HuH-7 (cell line): ENCODE data around the gene IRX4.

ENCODE experiments used
- DNase-seq: peaks from one replicate; pipeline ENCODE4 v3.0.0; 2011; ENCODE audit warnings: low spot score

IRX4 gene

DNA sequence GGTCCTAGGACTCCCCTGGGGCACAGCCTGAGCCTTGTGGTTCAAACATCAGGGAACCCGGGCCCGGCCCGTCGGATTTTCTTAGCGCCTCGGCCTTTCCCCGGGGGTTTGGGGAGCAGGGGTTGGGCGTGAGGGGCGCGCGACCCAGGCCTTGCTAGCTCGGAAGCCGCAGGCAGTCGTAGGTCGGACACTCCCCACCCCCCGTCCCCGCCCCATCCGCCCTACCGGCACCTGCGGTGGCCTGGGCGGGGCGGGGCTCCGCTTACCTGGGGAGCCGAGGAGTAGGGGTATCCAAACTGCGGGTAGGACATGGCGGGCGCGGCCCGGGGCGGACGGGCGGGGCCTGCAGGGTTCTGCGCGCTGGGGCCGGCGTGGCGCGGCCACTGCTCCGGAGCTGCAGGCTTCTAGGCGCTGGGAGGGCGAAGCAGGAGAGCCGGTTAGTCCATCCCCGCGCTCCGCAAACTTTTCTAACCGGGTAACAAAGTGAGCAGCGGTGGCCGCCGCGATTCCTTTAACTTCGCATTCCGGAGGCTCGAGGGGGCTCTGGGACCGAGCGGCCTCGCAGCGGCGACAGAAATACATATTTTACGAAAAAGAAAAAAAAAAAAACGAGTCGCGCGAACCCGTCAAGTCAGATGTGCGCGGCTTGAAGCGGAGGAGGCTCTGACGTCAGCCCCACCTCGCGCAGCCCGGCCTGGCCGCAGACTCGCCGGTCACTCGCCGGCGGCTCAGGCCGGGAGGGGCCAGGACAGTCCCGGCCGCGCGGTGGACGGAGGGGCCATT, at the start of gene IRX4:
Gene IRX4 (minus strand): TSS at position 589 of the 783 bp plus-strand sequence. CDS start 278 bp downstream, at position 311.
- DNase-seq: no peak

DNA sequence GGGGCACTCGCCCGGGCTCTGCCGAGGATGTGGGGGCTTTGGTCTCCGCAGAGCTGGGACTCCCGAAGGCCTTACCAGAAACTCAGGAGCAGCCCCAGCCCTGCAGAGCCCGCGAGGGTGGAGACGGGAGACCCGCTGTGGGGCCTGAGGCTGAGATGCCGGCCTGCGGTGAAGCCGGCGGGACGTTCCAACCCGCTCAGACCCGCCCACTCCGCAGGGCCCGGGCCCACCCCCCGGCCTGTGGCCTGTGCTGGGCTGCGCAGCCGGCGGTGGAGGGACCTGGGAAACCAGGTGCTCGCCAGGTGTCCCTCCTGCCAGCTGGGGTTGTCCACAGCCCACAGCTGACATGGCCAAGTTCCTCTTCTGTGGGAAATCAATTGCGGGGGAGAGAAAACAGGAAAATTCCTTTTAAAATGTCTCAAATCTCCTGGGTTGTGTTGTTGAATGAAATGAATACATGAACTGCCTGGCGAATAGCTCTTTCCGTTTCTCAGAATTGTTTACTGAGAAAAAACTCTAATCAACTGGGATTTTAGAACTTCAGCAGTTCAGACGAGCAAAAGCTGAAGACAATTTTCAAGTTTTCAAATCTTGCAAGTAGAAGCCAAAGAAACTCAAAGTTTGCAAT, 49.0 kb upstream of the IRX4 start:
- no peak for DNase-seq

DNA sequence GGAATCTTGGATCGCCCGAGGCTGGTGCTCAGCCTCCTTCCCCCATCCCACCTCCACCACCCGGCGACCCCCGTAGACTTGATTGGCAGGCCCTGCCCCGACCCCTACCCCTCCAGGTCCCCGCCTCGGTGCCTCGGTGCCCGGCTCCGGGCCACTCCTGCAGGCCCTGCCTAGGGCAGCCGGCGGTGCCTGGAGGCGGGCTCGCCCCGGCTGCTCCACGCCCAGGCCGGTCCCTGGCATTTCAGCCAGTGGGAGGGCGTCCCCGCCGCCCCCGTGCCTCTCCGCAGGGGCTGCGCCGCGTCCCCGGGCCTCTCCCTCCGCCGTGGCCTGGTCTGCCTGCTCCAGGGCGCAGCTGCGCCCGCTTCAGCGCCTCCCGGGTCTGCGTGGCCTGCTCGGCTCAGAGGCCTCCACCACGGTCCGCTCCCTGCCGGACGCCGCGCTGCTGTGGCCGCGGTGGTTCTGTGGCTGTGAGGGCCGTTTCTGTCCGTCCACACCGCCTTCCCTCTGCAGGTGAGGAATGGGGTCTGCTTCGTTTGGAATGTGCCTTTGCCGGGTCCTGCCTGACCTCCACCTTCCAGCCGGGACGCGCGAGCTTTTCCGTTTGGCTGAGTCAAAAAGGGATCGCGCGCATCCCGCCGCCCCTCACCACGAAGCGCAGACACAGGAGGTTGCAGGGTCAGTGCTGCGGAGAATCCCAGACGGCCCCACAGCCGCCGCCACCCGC, 48.3 kb upstream of the IRX4 start:
- no peak for DNase-seq

DNA sequence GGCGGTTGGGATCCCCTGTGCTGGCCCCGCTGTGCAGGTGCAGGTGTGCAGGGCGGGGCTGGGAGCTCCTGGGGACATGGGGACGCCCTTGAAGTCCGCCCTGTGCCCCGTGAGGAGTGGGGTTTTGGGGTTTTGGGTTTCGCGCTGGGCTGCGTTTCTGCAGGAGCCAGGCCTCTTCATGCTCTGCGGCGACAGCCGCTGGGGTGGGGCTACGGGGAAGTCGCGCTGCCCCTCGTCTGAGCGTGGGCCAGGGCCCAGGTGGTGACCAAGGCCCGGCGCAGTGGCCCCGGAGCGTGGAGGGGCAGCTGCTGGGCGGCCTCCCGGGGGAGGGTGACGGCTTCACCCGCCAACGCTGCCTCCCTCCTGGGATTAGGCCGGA, 47.8 kb upstream of the IRX4 start:
- DNase-seq: no peak

DNA sequence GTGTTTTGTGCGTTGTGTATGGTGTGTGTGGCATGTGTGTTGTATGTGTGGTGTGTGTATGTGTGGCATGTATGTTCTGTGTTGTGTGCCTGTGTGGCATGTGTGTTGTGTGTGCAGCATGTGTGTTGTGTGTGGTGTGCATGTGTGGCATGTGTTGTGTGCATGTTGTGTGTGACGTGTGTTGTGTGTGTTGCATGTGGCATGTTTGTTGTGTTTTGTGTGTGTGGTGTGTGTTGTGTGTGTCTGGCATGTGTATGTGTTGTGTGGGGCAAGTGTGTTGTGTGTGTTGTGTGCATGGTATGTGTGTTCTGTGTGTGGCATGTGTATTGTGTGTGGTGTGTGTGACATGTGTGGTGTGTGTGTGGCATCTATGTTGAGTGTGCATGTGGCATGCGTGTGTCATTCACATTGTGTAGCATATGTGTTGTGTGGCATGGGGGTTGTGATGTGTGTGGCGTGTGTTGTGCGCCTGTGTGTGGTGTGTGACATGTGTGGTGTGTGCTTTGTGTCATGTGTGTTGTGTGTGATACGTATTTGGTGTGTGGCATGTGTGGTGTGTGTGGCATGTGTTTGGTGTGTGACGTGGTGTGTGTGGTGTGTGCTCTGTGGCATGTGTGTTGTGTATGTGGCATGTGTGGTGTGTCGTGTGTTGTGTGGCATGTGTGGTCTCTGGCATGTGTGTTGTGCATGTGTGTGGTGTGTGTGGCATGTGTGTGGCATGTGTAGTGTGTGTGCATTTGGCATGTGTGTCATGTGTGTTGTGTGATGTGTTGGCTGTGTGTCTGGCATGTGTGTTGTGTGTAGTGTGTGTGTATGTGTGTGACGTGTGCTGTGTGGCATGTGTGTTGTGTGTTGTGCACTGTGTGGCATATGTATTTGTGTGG, 46.6 kb upstream of the IRX4 start:
- no peak for DNase-seq

DNA sequence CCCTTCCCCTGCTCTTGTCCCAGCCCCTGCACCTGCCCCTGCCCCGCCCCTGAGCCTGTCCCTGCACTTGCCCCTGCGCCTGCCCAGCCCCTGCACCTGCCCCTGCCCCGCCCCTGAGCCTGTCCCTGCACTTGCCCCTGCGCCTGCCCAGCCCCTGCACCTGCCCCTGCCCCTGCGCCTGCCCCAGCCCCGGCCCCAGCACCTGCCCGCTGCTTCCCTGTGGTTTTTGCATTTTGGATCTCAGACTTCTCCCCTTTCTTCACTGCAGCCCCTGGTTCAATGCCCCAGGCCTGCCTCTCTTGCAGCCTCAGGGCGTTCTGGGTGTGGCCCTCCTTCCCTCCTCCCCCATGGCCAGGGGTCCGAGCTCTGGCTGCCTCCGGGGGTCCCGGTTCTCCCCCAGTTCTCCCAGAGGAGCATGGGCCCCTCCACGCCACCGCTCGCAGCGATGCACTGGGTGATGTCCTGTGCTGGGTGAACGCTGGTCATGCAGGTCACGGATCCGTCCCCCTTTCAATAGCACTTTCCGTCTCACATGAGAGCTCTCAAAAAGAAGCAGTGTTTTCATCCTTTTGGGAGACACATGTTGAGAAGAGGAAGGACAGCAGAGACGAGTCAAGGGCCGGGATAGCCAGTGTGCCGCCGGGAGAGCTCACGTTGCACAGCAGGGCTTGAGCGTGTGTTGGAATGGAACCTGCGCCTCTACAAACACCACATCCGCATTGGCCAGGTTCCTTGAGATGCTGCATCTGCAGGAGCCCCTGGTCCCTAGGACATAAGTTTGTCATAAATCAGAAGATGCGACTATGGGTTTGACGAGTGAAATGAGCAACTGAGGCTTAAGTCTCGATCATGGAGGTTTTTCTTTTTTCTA, 44.0 kb upstream of the IRX4 start:
- no peak for DNase-seq

DNA sequence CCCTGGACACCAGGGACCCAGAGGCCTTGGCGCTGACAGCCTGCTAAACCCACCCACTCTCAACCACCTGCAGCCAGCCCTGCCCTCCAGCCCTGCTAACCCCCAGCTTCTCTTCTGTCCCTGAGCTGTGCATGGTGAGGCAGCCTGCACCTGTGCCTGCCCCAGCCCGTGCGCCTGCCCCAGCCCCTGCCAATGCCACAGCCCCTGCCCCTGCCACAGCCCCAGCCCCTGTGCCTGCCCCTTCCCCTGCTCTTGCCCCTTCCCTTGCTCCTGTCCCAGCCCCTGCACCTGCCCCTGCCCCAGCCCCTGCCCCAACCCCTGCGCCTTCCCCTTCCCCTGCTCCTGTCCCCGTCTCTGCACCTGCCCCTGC, 43.3 kb upstream of the IRX4 start:
- no peak for DNase-seq

DNA sequence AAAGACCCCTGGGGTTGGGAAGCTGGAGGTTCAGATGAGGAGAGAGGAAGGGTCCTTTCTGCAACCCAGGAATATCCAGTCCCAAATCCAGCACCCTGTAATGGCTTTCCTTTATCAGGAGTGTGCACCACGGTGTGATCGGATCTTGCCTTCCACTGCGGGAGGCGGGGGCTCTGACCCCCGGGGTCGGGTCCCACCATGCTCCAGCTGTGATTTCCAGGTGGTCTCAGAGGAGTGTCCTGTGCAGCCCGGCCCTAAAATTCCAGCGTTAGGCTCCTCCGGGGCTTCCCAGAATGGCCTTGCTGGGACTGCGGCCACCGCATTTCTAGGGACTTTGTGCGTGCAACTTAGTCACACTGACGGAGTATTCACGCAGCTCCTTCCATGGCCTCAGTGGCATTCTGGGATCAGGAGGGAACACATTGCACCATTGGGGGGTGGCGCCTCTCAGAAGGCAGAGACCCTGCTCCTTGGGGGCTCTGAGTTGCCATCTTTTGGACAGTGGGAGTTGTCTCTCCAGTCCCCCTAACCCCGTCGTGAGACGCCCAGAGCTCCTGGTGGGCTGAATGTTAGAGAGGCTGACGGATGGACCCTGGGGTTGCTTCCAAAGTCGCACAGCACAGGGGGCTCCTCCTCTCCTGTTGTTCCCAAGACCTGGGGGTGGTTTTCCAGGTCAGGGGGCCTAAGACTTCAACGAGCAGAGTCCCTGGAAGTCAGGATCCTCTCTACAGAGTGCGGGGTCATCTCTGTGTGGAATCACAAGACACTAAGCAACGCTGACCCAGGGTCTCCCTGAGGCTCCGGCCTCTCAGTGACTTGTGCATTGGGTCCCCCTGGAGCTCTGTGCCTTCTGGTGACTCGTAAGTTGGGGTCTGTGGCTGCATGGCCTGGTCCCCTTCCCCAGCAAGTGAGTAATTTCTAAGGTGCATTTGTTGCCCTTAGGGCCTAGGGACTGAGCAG, 42.7 kb upstream of the IRX4 start:
- DNase-seq: no peak

DNA sequence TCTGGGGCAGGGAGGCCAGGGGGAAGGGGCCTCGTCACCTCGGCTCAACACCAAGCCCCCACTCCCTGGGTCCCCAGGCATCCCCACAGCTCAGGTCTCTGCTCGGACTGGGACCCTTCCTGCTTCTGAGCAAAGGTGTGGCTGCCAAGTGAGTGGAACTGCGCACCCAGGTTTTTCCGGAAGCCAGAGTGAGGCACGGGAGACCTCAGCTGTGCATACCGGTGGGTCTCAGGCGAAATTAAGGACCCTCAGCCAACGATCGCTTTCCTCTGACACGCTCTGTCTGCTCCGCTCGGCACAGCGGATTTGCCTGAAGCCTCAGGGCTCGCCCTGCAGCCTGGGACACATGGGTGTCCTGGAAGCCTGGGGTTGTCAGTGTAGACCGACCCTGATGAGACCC, 41.0 kb upstream of the IRX4 start:
- no peak for DNase-seq

DNA sequence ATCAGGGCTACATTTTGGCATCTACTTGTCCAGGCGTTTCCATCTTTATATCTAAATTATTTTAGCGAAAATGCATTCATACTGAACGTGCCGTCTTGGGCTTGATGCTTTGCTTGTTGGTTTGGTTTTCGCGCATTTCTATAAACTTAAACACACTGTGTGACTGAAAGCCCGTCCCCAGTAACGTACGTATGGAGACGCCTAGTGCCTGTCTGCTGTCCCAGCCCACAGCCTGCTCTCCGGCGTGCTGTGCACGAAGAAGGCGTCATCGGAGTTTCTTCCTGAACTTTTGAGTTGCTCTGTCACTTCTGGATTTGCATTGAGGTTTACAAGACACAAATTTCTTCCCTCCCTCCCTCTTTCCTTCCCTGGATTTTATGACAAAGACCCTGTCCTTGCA, 40.6 kb upstream of the IRX4 start:
- no peak for DNase-seq

DNA sequence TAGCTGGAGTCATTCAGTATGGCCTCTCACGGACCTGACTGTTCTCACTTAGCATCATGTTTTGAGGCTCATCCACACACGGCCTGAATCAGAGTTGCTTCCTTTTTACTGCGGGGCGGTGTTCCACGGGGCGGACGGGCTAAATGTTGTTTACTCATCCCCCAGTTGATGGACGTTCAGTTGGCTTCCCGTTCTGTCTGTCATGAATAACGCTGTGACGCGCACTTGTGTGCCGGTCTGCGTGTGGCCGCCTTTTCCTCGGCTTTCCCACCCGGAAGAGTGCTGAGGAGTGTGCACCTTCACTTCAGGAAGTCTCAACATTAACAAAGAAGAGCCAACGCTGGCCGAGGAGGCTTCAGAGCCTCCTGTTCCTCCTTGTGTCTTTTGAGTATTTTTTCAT, 39.0 kb upstream of the IRX4 start:
- no peak for DNase-seq

DNA sequence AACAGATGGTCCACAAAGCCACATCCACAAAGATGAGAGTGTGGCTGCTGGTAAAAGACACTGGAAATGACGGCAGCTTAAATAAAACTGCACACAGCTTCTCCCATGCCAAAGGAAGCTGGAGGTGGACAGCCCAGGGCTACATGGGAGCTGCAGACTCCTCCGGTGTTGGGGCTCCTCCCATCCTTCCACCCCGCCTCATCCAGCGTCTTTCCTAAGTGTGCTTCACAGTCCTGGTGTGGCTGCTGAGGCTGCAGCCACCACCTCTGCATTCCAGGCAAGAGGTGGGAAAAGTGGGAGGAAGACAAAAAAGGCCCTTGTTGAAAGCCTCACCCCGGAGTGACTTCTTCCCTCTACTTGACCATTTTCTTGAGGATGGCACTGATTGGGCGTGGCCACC, 37.0 kb upstream of the IRX4 start:
- no peak for DNase-seq

DNA sequence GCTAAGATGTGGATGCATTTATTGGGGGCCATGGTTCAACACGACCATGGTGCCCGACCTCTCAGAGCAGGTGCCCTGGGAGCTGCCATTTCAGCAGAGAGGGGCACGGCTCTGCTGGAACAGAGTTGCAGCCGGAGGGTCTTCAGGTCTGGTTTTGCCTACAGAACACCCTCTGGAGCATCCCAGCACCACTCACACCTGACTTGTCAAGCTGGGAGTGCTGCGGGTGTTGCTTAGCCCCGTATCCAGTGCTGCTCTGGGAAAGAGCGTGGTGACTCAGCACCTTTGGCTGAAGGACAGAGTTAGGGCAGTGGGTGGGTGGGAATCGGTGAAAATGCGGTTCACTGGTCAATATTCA, 36.5 kb upstream of the IRX4 start:
- no peak for DNase-seq

DNA sequence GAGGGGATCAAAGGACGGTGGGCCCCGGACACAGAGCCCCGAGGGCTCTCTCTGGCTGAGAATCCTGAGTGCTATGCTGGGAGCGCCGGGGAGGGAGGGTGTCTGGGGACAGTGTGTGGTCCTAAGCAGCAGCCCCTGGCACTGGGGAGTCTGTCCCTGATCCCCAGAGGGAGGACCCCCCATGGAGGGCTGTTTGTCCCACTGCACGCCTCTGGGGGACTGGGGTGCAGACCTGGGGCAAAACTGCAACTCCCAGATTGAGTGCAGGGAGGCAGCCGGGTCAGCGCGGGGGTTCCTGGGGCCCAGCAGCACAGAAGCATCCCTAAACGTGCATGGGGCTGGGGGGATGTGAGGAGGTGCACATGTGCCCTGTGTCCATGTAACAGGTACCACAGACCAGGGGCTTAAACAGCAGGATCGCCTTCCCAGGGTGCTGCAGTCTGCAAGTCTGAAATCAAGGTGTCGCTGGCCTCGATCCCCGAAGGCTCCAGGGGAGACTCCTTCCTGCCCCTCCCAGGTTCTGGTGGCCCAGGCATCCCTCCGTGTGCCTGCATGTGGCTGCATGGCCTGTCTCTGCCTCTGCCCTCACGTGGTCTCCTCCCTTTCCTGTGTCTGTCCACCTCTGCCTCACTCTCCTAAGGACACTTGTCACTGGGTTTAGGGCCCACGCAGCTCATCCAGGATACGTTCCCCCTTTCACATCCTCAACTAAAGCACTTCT, 35.9 kb upstream of the IRX4 start:
- DNase-seq: no peak

DNA sequence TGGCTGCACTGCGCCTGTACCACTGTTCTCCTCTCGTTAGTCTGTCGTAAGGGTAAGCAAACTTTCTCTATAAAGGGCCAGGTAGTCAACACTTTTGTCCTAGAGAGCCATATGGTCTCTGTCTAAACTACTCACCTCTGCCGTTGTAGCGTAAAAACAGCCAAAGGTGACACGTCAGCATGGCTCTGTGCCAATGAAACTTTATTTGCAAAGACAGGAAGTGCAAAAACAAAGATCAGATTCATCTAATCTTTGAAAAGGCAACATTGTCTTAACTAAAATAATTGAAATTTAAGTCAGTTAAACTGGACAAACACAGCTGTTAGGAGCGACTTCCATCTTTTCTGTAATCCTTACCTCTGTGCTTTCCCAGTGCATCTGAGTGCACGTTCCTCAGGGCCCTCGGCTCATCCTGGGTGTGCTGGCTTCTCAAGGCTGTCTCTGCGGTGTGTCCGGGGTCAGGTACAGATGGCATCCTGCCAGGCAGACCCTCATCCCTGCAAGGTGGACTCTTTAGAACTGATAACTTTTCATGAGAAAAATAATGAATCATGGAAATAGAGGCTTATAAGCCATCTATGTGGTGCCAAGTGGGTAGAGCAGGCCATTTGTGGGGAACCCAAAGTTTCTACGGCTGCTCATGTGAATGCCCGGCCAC, 35.2 kb upstream of the IRX4 start:
- DNase-seq: no peak

DNA sequence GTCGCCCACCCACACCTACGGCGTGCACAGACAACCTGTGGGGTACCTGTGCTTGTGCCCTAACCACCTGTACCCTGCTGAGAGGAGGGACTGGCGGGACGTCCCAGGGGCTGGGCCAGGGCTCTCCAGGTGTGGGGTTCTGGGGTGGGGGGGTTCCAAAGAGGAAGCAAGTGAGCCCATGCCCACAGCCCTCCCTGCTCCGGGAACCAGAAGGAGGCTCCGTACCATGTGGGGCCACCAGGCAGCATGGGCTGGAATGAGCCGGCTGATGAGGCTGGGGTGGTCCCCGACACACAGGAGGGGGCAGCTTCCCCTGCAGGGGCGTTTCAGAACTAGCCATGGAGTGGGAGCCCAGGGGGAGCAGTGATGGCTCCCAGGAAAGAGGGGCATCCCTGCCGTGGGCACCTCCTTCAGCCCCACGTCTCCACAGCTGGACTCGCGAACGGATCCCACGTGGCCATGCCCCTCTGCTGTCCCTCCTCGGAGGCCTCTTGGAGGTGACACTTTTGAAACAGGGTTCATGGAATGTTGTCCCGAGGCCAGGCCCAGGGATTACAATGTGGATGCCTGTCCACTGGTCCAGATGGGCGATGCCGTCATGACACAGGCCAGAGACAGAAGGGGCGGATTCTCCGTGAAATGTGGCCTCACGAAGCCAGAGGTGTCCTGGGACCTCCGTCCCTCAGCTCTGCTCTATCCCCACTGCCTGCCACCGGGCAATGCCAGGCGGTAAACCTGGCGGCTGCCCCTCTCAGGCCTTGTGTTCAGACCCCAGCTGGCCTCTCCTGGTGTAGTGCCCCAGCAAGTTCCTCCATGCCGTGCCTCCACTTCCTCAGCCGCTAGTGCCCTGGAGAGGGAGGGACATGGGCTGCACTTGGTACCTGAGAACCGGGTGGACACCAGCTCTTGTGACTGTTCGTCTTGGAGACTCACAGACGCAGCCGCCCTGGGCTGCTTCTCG, 33.6 kb upstream of the IRX4 start:
- DNase-seq: no peak

DNA sequence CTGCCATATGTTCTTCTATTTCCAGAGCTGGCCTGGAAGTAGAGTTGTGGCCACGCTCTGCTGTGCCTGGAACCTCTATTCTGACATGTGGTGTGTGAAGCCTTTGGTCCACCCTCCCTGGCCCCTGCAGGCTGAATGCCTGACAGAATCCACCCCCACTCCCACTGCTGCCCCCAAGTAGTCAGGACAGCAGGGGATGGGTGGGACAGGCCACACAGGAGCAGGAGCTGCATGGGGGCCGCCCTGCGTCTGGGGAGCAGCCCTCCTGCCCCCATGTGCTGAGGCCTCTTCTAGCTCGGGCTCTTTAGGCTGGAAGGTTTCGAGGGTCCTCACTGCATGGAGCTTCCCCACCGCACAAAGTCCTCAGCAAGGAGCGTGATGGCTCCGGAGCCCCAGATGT, 32.6 kb upstream of the IRX4 start:
- no peak for DNase-seq

DNA sequence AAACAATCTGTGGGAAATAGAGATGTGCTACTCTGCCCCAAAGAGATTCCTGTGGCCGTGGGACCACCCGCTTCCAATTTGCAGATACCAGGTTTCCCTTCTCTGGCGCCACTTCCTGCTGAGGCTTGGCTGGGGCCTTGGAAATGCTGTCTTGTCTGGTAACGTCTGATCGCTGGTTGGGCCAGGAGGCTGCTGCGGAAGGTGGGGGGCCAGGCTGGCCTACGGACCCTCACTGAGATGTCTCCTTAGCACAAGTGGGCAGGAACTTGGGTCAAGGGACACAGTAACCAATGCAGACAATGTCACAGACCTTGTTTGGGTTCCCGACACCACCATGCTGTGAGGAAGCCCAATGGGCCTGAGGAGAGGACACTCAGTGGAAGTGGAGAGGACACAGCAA, 31.7 kb upstream of the IRX4 start:
- DNase-seq: no peak
